ENCODE data around the gene C2CD4C. TPM values are rescaled to one million over a fixed set of nuclear protein-coding genes. Genes with fewer than 3 reads are reported as not detected.
"Not testable (repeated sequence)": the region's sequence is repeated elsewhere in the genome, so short reads cannot be mapped to it uniquely, and the experiment has no call there.

C2CD4C gene
- polyA plus RNA-seq, 4 donors = 0.27 to 3.1 (median 0.80) TPM; not detected in 1

- H3K27me3 ChIP-seq (ENCODE audit: control insufficient read depth in 3 of 3, insufficient read depth in 3 of 3, low read length in 3 of 3) = peaks cover 0 to 26% (median 6%) of the 10 kb centered on the region in 3 donors
- not testable (repeated sequence) for H3K36me3 ChIP-seq (ENCODE audit: control insufficient read depth in 3 of 3, insufficient read depth in 2 of 3, low read depth in 1 of 3, low read length in 3 of 3); H3K27ac ChIP-seq (ENCODE audit: low read depth in 1 of 3, low read length in 2 of 3); FAIRE-seq; H3K4me1 ChIP-seq (ENCODE audit: control insufficient read depth in 3 of 3, insufficient read depth in 2 of 3, low read depth in 1 of 3, low read length in 2 of 3); H3K4me3 ChIP-seq (ENCODE audit: low read depth in 1 of 3, low read length in 3 of 3); DNase-seq; H3K9me3 ChIP-seq (ENCODE audit: control insufficient read depth in 2 of 2, insufficient read depth in 1 of 2, low read depth in 1 of 2, low read length in 1 of 2)
- 15 to 36% (median 24%) methylated on average over 7 to 17 of the region's 22 CpGs for WGBS, 3 donors
Measured at GRCh38 chr19:386632-387301, 22.2 kb downstream of the C2CD4C start.

GRCh38 chr19:386189-386588, 22.8 kb downstream of the C2CD4C start:
- WGBS, 3 donors = 37 to 74% (median 68%) methylated on average over 8 of the region's 8 CpGs
- not testable (repeated sequence) for H3K4me1 ChIP-seq (ENCODE audit: control insufficient read depth in 3 of 3, insufficient read depth in 2 of 3, low read depth in 1 of 3, low read length in 2 of 3); H3K36me3 ChIP-seq (ENCODE audit: control insufficient read depth in 3 of 3, insufficient read depth in 2 of 3, low read depth in 1 of 3, low read length in 3 of 3); H3K27ac ChIP-seq (ENCODE audit: low read depth in 1 of 3, low read length in 2 of 3); H3K9me3 ChIP-seq (ENCODE audit: control insufficient read depth in 2 of 2, insufficient read depth in 1 of 2, low read depth in 1 of 2, low read length in 1 of 2); DNase-seq; FAIRE-seq; H3K4me3 ChIP-seq (ENCODE audit: low read depth in 1 of 3, low read length in 3 of 3)
- peaks cover 0 to 23% (median 6%) of the 10 kb centered on the region in 3 donors for H3K27me3 ChIP-seq (ENCODE audit: control insufficient read depth in 3 of 3, insufficient read depth in 3 of 3, low read length in 3 of 3)

GRCh38 chr19:384799-385169, 24.2 kb downstream of the C2CD4C start:
- no peak overlapping the region for H3K4me3 ChIP-seq (ENCODE audit: low read depth in 1 of 3, low read length in 3 of 3)
- H3K27me3 ChIP-seq (ENCODE audit: control insufficient read depth in 3 of 3, insufficient read depth in 3 of 3, low read length in 3 of 3) = peaks cover 0 to 23% (median 6%) of the 10 kb centered on the region in 3 donors
- H3K36me3 ChIP-seq (ENCODE audit: control insufficient read depth in 3 of 3, insufficient read depth in 2 of 3, low read depth in 1 of 3, low read length in 3 of 3) = no peaks in the 10 kb centered on the region
- 24 to 57% (median 39%) methylated on average over 8 to 9 of the region's 9 CpGs for WGBS, 3 donors
- no peaks in the 10 kb centered on the region for H3K4me1 ChIP-seq (ENCODE audit: control insufficient read depth in 3 of 3, insufficient read depth in 2 of 3, low read depth in 1 of 3, low read length in 2 of 3)
- no peaks in the 10 kb centered on the region for H3K9me3 ChIP-seq (ENCODE audit: control insufficient read depth in 2 of 2, insufficient read depth in 1 of 2, low read depth in 1 of 2, low read length in 1 of 2)
- FAIRE-seq (no peak), DNase-seq (no peak)
- H3K27ac ChIP-seq (ENCODE audit: low read depth in 1 of 3, low read length in 2 of 3) = no peak overlapping the region

GRCh38 chr19:383922-384798, 24.8 kb downstream of the C2CD4C start:
- H3K4me3 ChIP-seq (ENCODE audit: low read depth in 1 of 3, low read length in 3 of 3) = no peak overlapping the region
- H3K27me3 ChIP-seq (ENCODE audit: control insufficient read depth in 3 of 3, insufficient read depth in 3 of 3, low read length in 3 of 3) = peaks cover 0 to 23% (median 6%) of the 10 kb centered on the region in 3 donors
- H3K9me3 ChIP-seq (ENCODE audit: control insufficient read depth in 2 of 2, insufficient read depth in 1 of 2, low read depth in 1 of 2, low read length in 1 of 2) = no peaks in the 10 kb centered on the region
- no peaks in the 10 kb centered on the region for H3K4me1 ChIP-seq (ENCODE audit: control insufficient read depth in 3 of 3, insufficient read depth in 2 of 3, low read depth in 1 of 3, low read length in 2 of 3)
- no peaks in the 10 kb centered on the region for H3K36me3 ChIP-seq (ENCODE audit: control insufficient read depth in 3 of 3, insufficient read depth in 2 of 3, low read depth in 1 of 3, low read length in 3 of 3)
- DNase-seq (no peak), FAIRE-seq (no peak)
- WGBS, 3 donors = 20 to 28% (median 28%) methylated on average over 44 of the region's 44 CpGs
- no peak overlapping the region for H3K27ac ChIP-seq (ENCODE audit: low read depth in 1 of 3, low read length in 2 of 3)

- Histone ChIP-seq H3K27me3 (ENCODE audit: control insufficient read depth in 3 of 3, insufficient read depth in 3 of 3, low read length in 3 of 3) (peaks cover 0 to 23% (median 6%) of the 10 kb centered on the region in 3 donors), H3K9me3 (ENCODE audit: control insufficient read depth in 2 of 2, insufficient read depth in 1 of 2, low read depth in 1 of 2, low read length in 1 of 2) (no peaks in the 10 kb centered on the region), H3K27ac (ENCODE audit: low read depth in 1 of 3, low read length in 2 of 3) (no peak overlapping the region), H3K4me1 (ENCODE audit: control insufficient read depth in 3 of 3, insufficient read depth in 2 of 3, low read depth in 1 of 3, low read length in 2 of 3) (no peaks in the 10 kb centered on the region), H3K36me3 (ENCODE audit: control insufficient read depth in 3 of 3, insufficient read depth in 2 of 3, low read depth in 1 of 3, low read length in 3 of 3) (no peaks in the 10 kb centered on the region), H3K4me3 (ENCODE audit: low read depth in 1 of 3, low read length in 3 of 3) (no peak overlapping the region)
- DNase-seq = no peak
- no peak for FAIRE-seq
- 77 to 81% (median 79%) methylated on average over 19 of the region's 19 CpGs for WGBS, 3 donors
Measured at GRCh38 chr19:383040-383439, 25.9 kb downstream of the C2CD4C start.

DNA sequence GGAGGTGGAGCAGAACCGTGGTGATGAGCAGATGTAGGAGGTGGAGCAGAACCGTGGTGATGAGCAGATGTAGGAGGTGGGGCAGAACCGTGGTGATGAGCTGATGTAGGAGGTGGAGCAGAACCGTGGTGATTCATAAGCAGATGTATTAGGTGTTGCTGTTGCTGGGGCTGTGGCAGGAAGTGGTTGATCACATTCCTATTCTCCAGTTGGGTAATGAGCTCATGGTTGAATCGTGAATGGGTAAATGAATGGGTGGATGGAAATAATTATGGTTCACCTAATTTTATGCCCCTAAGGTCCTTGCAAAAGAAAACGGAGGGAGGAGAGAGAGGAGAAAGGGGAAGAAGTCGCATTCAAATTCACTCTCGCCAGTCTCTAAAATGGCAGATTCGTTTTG, 26.4 kb downstream of the C2CD4C start:
- not testable (repeated sequence) for H3K4me1 ChIP-seq (ENCODE audit: control insufficient read depth in 3 of 3, insufficient read depth in 2 of 3, low read depth in 1 of 3, low read length in 2 of 3)

GRCh38 chr19:381901-382300, 27.0 kb downstream of the C2CD4C start:
- H3K4me1 ChIP-seq (ENCODE audit: control insufficient read depth in 3 of 3, insufficient read depth in 2 of 3, low read depth in 1 of 3, low read length in 2 of 3); H3K9me3 ChIP-seq (ENCODE audit: control insufficient read depth in 2 of 2, insufficient read depth in 1 of 2, low read depth in 1 of 2, low read length in 1 of 2); H3K36me3 ChIP-seq (ENCODE audit: control insufficient read depth in 3 of 3, insufficient read depth in 2 of 3, low read depth in 1 of 3, low read length in 3 of 3); DNase-seq; FAIRE-seq; H3K4me3 ChIP-seq (ENCODE audit: low read depth in 1 of 3, low read length in 3 of 3); H3K27ac ChIP-seq (ENCODE audit: low read depth in 1 of 3, low read length in 2 of 3): not testable (repeated sequence)
- H3K27me3 ChIP-seq (ENCODE audit: control insufficient read depth in 3 of 3, insufficient read depth in 3 of 3, low read length in 3 of 3) = peaks cover 0 to 23% (median 6%) of the 10 kb centered on the region in 3 donors
- WGBS, 3 donors = 47 to 64% (median 49%) methylated on average over 11 of the region's 11 CpGs

More for the DNA sequence above, 26.4 kb downstream of the C2CD4C start:
- WGBS, 3 donors = 51 to 66% (median 54%) methylated on average over 7 to 8 of the region's 9 CpGs
- not testable (repeated sequence) for H3K9me3 ChIP-seq (ENCODE audit: control insufficient read depth in 2 of 2, insufficient read depth in 1 of 2, low read depth in 1 of 2, low read length in 1 of 2); H3K36me3 ChIP-seq (ENCODE audit: control insufficient read depth in 3 of 3, insufficient read depth in 2 of 3, low read depth in 1 of 3, low read length in 3 of 3); H3K4me3 ChIP-seq (ENCODE audit: low read depth in 1 of 3, low read length in 3 of 3); DNase-seq; FAIRE-seq; H3K27ac ChIP-seq (ENCODE audit: low read depth in 1 of 3, low read length in 2 of 3)
- peaks cover 0 to 23% (median 6%) of the 10 kb centered on the region in 3 donors for H3K27me3 ChIP-seq (ENCODE audit: control insufficient read depth in 3 of 3, insufficient read depth in 3 of 3, low read length in 3 of 3)

DNA sequence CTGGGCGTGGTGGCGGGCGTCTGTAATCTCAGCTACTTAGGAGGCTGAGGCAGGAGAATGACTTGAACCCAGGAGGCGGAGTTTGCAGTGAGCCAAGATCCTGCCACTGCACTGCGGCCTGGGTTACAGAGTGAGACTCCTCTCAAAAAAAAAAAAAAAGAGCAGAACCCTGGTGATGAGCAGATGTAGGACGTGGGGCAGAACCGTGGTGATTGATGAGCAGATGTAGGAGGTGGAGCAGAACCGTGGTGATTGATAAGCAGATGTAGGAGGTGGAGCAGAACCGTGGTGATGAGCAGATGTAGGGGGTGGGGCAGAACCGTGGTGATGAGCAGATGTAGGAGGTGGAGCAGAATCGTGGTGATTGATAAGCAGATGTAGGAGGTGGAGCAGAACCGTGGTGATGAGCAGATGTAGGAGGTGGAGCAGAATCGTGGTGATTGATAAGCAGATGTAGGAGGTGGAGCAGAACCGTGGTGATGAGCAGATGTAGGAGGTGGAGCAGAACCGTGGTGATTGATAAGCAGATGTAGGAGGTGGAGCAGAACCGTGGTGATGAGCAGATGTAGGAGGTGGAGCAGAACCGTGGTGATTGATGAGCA, 28.2 kb downstream of the C2CD4C start:
- H3K4me3 ChIP-seq (ENCODE audit: low read depth in 1 of 3, low read length in 3 of 3); H3K4me1 ChIP-seq (ENCODE audit: control insufficient read depth in 3 of 3, insufficient read depth in 2 of 3, low read depth in 1 of 3, low read length in 2 of 3); H3K27ac ChIP-seq (ENCODE audit: low read depth in 1 of 3, low read length in 2 of 3); H3K9me3 ChIP-seq (ENCODE audit: control insufficient read depth in 2 of 2, insufficient read depth in 1 of 2, low read depth in 1 of 2, low read length in 1 of 2); H3K36me3 ChIP-seq (ENCODE audit: control insufficient read depth in 3 of 3, insufficient read depth in 2 of 3, low read depth in 1 of 3, low read length in 3 of 3); FAIRE-seq; DNase-seq: not testable (repeated sequence)
- WGBS, 3 donors = 63 to 65% (median 63%) methylated on average over 12 to 15 of the region's 17 CpGs
- peaks cover 0 to 23% (median 6%) of the 10 kb centered on the region in 3 donors for H3K27me3 ChIP-seq (ENCODE audit: control insufficient read depth in 3 of 3, insufficient read depth in 3 of 3, low read length in 3 of 3)
